Psoas muscle (tissue), 8 donors: Measurements from ENCODE around the gene HLTF. TPM values are rescaled to one million over a fixed set of nuclear protein-coding genes. Genes with fewer than 3 reads are reported as not detected.

Experiments used
- ATAC-seq, 4 donors: fragments of 200-7000 bp; cut with Tn5 transposase; one replicate each; pipeline ENCODE4 v1.9.1; 2020; ENCODE audit warnings: moderate library complexity in 3 of 4, mild to moderate bottlenecking in 2 of 4
- DNase-seq, 2 donors: peaks; one replicate each; pipeline ENCODE4 v3.0.0-alpha.2; 2020
- H3K27ac ChIP-seq: fragments of 200-600 bp; one replicate; pipeline ENCODE4 v1.8.0; 2022
- H3K27me3 ChIP-seq, 3 donors: fragments of 200-600 bp in 1 of 3; one replicate each; pipeline versions ENCODE4 v1.6.1 to v1.8.0; 2013 to 2022; ENCODE audit warnings: low read length in 2 of 3, mild to moderate bottlenecking in 2 of 3, moderate library complexity in 1 of 3; ENCODE audit not compliant: insufficient read depth in 3 of 3
- H3K36me3 ChIP-seq, 2 donors: fragments of 200-600 bp in 1 of 2; one replicate each; pipeline versions ENCODE4 v1.6.1 to v1.8.0; 2013 to 2022; ENCODE audit warnings: low read depth in 1 of 2, mild to moderate bottlenecking in 1 of 2, moderate library complexity in 1 of 2; ENCODE audit not compliant: insufficient read depth in 1 of 2
- H3K4me1 ChIP-seq: fragments of 200-600 bp; one replicate; pipeline ENCODE4 v1.8.0; 2022
- H3K4me3 ChIP-seq: fragments of 200-600 bp; one replicate; pipeline ENCODE4 v1.8.0; 2022; ENCODE audit warnings: mild to moderate bottlenecking
- H3K9me3 ChIP-seq: fragments of 200-600 bp; one replicate; pipeline ENCODE4 v1.8.0; 2022
- WGBS, 3 donors: extraction: QIAGEN DNeasy Blood & Tissue Kit; methylation state at CpG; one replicate each; pipeline versions ENCODE4 v1.1.6 to v1.1.7; 2013; 5-methylcytosine and 5-hydroxymethylcytosine counted together
- intact Hi-C, 2 donors: fragments of 100-400 bp; cut with DNase I; formaldehyde crosslinking; loops; one replicate each; pipeline versions ENCODE4 v1.11.0 to v1.14.2; 2022
- polyA plus RNA-seq, 3 donors: library from polyadenylated mRNA; stranded (reverse); fragments of 200-250 nt; gene quantifications; one replicate each; pipeline ENCODE4 v1.2.3, GENCODE V29; 2013
- total RNA-seq, 4 donors: library from RNA; stranded (reverse); fragmentation: NEBNext Ultra II Directional in 2 of 4; extraction: Animal tissue kit (Norgen Biotek cat#: 25700) in 2 of 4; gene quantifications; one replicate each; pipeline versions ENCODE4 v1.2.1 to v1.2.4, GENCODE V29; 2021 to 2023
- TF ChIP-seq, protein P1 (sequence below): fragments of 200-600 bp; IDR thresholded peaks from one replicate; pipeline ENCODE4 v1.8.0; 2022; ENCODE audit warnings: antibody characterized with exemption
- donor health status: healthy with polysubstance abuse.
- donor health status: DM: no; HTN: no; CAD: no; lungs with moderate emphysema.
- donor health status: Bipolar disorder and iron deficiency.
- donor health status: healthy.
- donor health status: DM: yes; HTN: yes; CAD: no.
- donor health status: DM: no; HTN: no; CAD: no.
- donor health status: DM: no; HTN: no; CAD: no.
- donor health status: DM: yes; HTN: yes; CAD: no.

HLTF gene
- total and polyA plus RNA-seq, 7 donors = 2.8 to 10.1 (median 5.0) TPM

GRCh38 chr3:149119466-149119865 lies 33.1 kb upstream of the HLTF start:
- Histone ChIP-seq H3K36me3 (no peaks in the 10 kb centered on the region), H3K27ac (no peak overlapping the region), H3K27me3 (no peaks in the 10 kb centered on the region), H3K4me1 (no peaks in the 10 kb centered on the region), H3K4me3 (no peak overlapping the region), H3K9me3 (no peaks in the 10 kb centered on the region)
- no peak for DNase-seq
- 89 to 96% (median 95%) methylated on average over 1 of the region's 1 CpG for WGBS, 3 donors
- no peak for ATAC-seq
- intact Hi-C loops = loop anchor here in 1 of 2 donors (5.0 to 10.0 kb wide), 2 partner anchors 162 to 365 kb away; no protein-coding TSS in a partner anchor
- TF ChIP-seq, protein P1, sequence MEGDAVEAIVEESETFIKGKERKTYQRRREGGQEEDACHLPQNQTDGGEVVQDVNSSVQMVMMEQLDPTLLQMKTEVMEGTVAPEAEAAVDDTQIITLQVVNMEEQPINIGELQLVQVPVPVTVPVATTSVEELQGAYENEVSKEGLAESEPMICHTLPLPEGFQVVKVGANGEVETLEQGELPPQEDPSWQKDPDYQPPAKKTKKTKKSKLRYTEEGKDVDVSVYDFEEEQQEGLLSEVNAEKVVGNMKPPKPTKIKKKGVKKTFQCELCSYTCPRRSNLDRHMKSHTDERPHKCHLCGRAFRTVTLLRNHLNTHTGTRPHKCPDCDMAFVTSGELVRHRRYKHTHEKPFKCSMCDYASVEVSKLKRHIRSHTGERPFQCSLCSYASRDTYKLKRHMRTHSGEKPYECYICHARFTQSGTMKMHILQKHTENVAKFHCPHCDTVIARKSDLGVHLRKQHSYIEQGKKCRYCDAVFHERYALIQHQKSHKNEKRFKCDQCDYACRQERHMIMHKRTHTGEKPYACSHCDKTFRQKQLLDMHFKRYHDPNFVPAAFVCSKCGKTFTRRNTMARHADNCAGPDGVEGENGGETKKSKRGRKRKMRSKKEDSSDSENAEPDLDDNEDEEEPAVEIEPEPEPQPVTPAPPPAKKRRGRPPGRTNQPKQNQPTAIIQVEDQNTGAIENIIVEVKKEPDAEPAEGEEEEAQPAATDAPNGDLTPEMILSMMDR = no peak

GRCh38 chr3:149118724-149119123 lies 32.4 kb upstream of the HLTF start:
- ATAC-seq (no peak), DNase-seq (no peak)
- intact Hi-C loops = loop anchor here in 1 of 2 donors (5.0 to 10.0 kb wide), 2 partner anchors 161 to 366 kb away; no protein-coding TSS in a partner anchor
- no peaks in the 10 kb centered on the region for H3K27me3 ChIP-seq
- TF ChIP-seq, protein P1 = no peak
- H3K4me3 ChIP-seq = no peak overlapping the region
- no peak overlapping the region for H3K27ac ChIP-seq
- no peaks in the 10 kb centered on the region for H3K36me3 ChIP-seq
- no peaks in the 10 kb centered on the region for H3K4me1 ChIP-seq
- H3K9me3 ChIP-seq = no peaks in the 10 kb centered on the region
- WGBS, 3 donors = 76 to 92% (median 78%) methylated on average over 9 of the region's 9 CpGs

DNA sequence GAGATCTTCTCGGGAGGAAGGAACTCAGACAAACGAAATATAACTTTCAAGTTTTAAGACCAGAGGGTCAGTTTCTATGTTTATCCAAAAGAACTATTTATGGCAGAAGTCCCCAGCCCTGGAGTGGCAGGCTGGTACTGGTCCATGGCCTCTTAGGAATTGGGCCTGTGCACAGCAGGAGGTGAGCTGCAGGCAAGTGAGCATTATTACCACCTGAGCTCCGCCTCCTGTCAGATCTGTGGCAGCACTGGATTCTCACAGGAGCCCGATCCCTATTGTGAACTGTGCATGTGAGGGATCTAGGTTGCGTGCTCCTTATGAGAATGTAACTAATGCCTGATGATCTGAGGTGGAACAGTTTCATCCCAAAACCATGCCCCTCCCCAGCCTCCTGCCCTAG lies 28.8 kb upstream of the HLTF start:
- no peak for ATAC-seq
- no peak overlapping the region for H3K27ac ChIP-seq
- DNase-seq = no peak
- H3K9me3 ChIP-seq = no peaks in the 10 kb centered on the region
- intact Hi-C loops = loop anchor here in 1 of 2 donors (5.0 to 10.0 kb wide), 2 partner anchors 158 to 370 kb away; no protein-coding TSS in a partner anchor
- no peaks in the 10 kb centered on the region for H3K36me3 ChIP-seq
- WGBS, 3 donors = 79 to 87% (median 85%) methylated on average over 5 of the region's 5 CpGs
- no peaks in the 10 kb centered on the region for H3K27me3 ChIP-seq
- H3K4me1 ChIP-seq = no peaks in the 10 kb centered on the region
- H3K4me3 ChIP-seq = no peak overlapping the region
- TF ChIP-seq, protein P1 = no peak

GRCh38 chr3:149114458-149114857 lies 28.1 kb upstream of the HLTF start:
- H3K4me3 ChIP-seq = no peak overlapping the region
- no peaks in the 10 kb centered on the region for H3K9me3 ChIP-seq
- H3K36me3 ChIP-seq = no peaks in the 10 kb centered on the region
- intact Hi-C loops = loop anchor here in 1 of 2 donors (10.0 kb wide), 1 partner anchor 370 kb away; no protein-coding TSS in a partner anchor
- 21 to 36% (median 22%) methylated on average over 1 of the region's 1 CpG for WGBS, 3 donors
- H3K27ac ChIP-seq = no peak overlapping the region
- no peak for ATAC-seq
- no peak for DNase-seq
- no peaks in the 10 kb centered on the region for H3K4me1 ChIP-seq
- TF ChIP-seq, protein P1 = no peak
- no peaks in the 10 kb centered on the region for H3K27me3 ChIP-seq

- 65 to 77% (median 74%) methylated on average over 3 of the region's 3 CpGs for WGBS, 3 donors
- Histone ChIP-seq H3K27me3 (no peaks in the 10 kb centered on the region), H3K4me1 (no peaks in the 10 kb centered on the region), H3K36me3 (no peaks in the 10 kb centered on the region), H3K4me3 (no peak overlapping the region), H3K27ac (no peak overlapping the region), H3K9me3 (no peaks in the 10 kb centered on the region)
- ATAC-seq (no peak), DNase-seq (no peak)
- intact Hi-C loops = no loop called here
- TF ChIP-seq, protein P1 = no peak
Measured at GRCh38 chr3:149104484-149104883, 18.2 kb upstream of the HLTF start.
